WTC11 (cell line): ENCODE measurements around the gene ING2. TPM values are rescaled to one million over a fixed set of nuclear protein-coding genes. Genes with fewer than 3 reads are reported as not detected.

ENCODE experiments used
- ATAC-seq: fragments of 200-7000 bp; cut with Tn5 transposase; 2 replicates; pipeline ENCODE4 v1.10.0; 2021; ENCODE audit warnings: mild to moderate bottlenecking, moderate library complexity
- CTCF ChIA-PET: fragments of 300-600 bp; sonication (Branson Sonifier 250); formaldehyde crosslinking; loops from one replicate; lab custom pipeline; 2021; ENCODE audit warnings: antibody characterized with exemption; lab: Charles Lee
- POLR2A ChIA-PET: fragments of 350-600 bp; sonication (Branson Sonifier 250); formaldehyde crosslinking; loops from one replicate; lab custom pipeline; 2021; ENCODE audit warnings: antibody characterized with exemption; lab: Charles Lee
- DNase-seq: peaks from one replicate; pipeline ENCODE4 v3.0.0; 2021; ENCODE audit warnings: low spot score
- H3K27ac Mint-ChIP-seq: 2 replicates; pipeline ENCODE4 v1.8.0; 2021; ENCODE audit warnings: mixed read lengths
- H3K27me3 Mint-ChIP-seq: 2 replicates; pipeline ENCODE4 v1.8.0; 2021; ENCODE audit warnings: low read depth, mild to moderate bottlenecking, moderate library complexity, mixed read lengths
- H3K36me3 Mint-ChIP-seq: 2 replicates; pipeline ENCODE4 v1.8.0; 2021; ENCODE audit warnings: mixed read lengths
- H3K4me1 Mint-ChIP-seq: 2 replicates; pipeline ENCODE4 v1.8.0; 2022; ENCODE audit warnings: mixed read lengths
- H3K4me3 Mint-ChIP-seq: 2 replicates; pipeline ENCODE4 v1.8.0; 2021; ENCODE audit warnings: mild to moderate bottlenecking, moderate library complexity, mixed read lengths
- H3K9me3 Mint-ChIP-seq: 2 replicates; pipeline ENCODE4 v1.8.0; 2021; ENCODE audit warnings: mixed read lengths
- EMX1 ChIP-seq: fragments of 250-450 bp; sonication (Bioruptor Pico); IDR thresholded peaks from 2 replicates; pipeline ENCODE4 v1.8.0; 2021; ENCODE audit warnings: mild to moderate bottlenecking
- ERG ChIP-seq: fragments of 250-450 bp; sonication (Bioruptor Pico); IDR thresholded peaks from 2 replicates; pipeline ENCODE4 v1.8.0; 2021; ENCODE audit warnings: mild to moderate bottlenecking
- HMGA2 ChIP-seq: fragments of 250-450 bp; sonication (Bioruptor Pico); IDR thresholded peaks from 2 replicates; pipeline ENCODE4 v1.4.0; 2021; ENCODE audit warnings: mild to moderate bottlenecking, moderate library complexity
- KAT7 ChIP-seq: sonication (generic); formaldehyde crosslinking; IDR thresholded peaks from 2 replicates; pipeline ENCODE4 v1.8.1; 2023; ENCODE audit warnings: missing genetic modification reagents, mild to moderate bottlenecking, borderline replicate concordance
- MAX ChIP-seq: sonication (generic); formaldehyde crosslinking; IDR thresholded peaks from 2 replicates; pipeline ENCODE4 v1.8.0; 2022; ENCODE audit warnings: mild to moderate bottlenecking, missing genetic modification reagents
- MYBL2 ChIP-seq: sonication (generic); formaldehyde crosslinking; IDR thresholded peaks from 2 replicates; pipeline ENCODE4 v1.8.1; 2023; ENCODE audit warnings: mild to moderate bottlenecking, moderate library complexity, missing genetic modification reagents
- NFE2L1 ChIP-seq: sonication (generic); formaldehyde crosslinking; IDR thresholded peaks from 2 replicates; pipeline ENCODE4 v1.8.1; 2023; ENCODE audit warnings: missing genetic modification reagents
- TP53 ChIP-seq: sonication (generic); formaldehyde crosslinking; IDR thresholded peaks from 2 replicates; pipeline ENCODE4 v1.8.1; 2023; ENCODE audit warnings: mild to moderate bottlenecking, missing genetic modification reagents
- ZNF138 ChIP-seq: sonication (generic); formaldehyde crosslinking; conservative IDR thresholded peaks from 2 replicates; pipeline ENCODE4 v1.8.1; 2022; ENCODE audit warnings: mild to moderate bottlenecking, moderate library complexity, missing genetic modification reagents
- ZNF219 ChIP-seq: sonication (generic); formaldehyde crosslinking; IDR thresholded peaks from 2 replicates; pipeline ENCODE4 v1.8.0; 2023; ENCODE audit warnings: missing genetic modification reagents, mild to moderate bottlenecking, borderline replicate concordance
- ZNF263 ChIP-seq: sonication (generic); formaldehyde crosslinking; IDR thresholded peaks from 2 replicates; pipeline ENCODE4 v1.8.1; 2022; ENCODE audit warnings: low read depth, mild to moderate bottlenecking, moderate library complexity, missing genetic modification reagents
- ZNF396 ChIP-seq: fragments of 250-450 bp; sonication (Bioruptor Pico); IDR thresholded peaks from 2 replicates; pipeline ENCODE4 v1.8.0; 2021; ENCODE audit warnings: mild to moderate bottlenecking, moderate library complexity, borderline replicate concordance
- ZNF416 ChIP-seq: fragments of 250-450 bp; sonication (Bioruptor Pico); IDR thresholded peaks from 2 replicates; pipeline ENCODE4 v1.9.0; 2021; ENCODE audit warnings: mild to moderate bottlenecking, inconsistent platforms
- total RNA-seq: library from RNA; stranded (reverse); gene quantifications from 3 replicates; pipeline ENCODE4 v1.2.3, GENCODE V29; 2021
- TF ChIP-seq, protein P1 (sequence below): sonication (generic); formaldehyde crosslinking; IDR thresholded peaks from 2 replicates; pipeline ENCODE4 v1.8.0; 2022; ENCODE audit warnings: missing genetic modification reagents
- TF ChIP-seq, protein P2 (sequence below): sonication (generic); formaldehyde crosslinking; IDR thresholded peaks from 2 replicates; pipeline ENCODE4 v1.8.0; 2023; ENCODE audit warnings: missing genetic modification reagents

Gene ING2
- total RNA-seq, 1 experiment from 2014 or later: 12.0 TPM

GRCh38 chr4:183485411-183486160 lies 19.3 kb upstream of the ING2 start:
- ATAC-seq (no peak), DNase-seq (no peak)
- Mint-ChIP-seq H3K9me3 (peaks cover 15% of the 10 kb centered on the region), H3K27ac (no peak overlapping the region), H3K4me1 (no peaks in the 10 kb centered on the region), H3K36me3 (peaks cover 12% of the 10 kb centered on the region), H3K4me3 (no peak overlapping the region)
- CTCF ChIA-PET: no interaction called here
- no peak for TF ChIP-seq TP53
- TF ChIP-seq, all 79 proteins: peak for 0
- POLR2A ChIA-PET: no interaction called here
- H3K27me3 Mint-ChIP-seq: no peaks in the 10 kb centered on the region

DNA sequence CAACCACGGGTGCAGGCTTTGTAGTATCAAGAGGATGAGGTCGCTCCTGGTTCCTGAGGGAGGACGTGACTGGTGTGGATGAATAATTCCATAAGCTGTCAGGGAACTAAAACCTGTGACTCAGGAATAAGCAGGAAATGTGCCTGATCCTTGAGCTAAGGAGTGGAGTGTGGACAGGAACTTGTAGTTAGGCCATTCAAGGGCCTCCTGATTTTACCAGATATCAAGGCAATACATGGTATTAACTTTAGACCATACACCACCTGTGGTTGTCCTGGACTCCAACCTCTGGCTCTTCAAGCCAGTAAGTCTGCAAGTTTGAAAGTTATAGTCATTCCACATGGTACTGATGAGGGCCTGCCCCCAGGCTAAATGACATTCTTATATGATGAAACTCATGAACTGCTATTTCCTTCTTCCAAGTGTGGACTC lies 12.1 kb upstream of the ING2 start:
- POLR2A ChIA-PET: no interaction called here
- CTCF ChIA-PET: no interaction called here
- H3K4me3 Mint-ChIP-seq: no peak overlapping the region
- H3K36me3 Mint-ChIP-seq: peaks cover 9% of the 10 kb centered on the region
- peaks cover 16% of the 10 kb centered on the region for H3K9me3 Mint-ChIP-seq
- TF ChIP-seq, protein P1, sequence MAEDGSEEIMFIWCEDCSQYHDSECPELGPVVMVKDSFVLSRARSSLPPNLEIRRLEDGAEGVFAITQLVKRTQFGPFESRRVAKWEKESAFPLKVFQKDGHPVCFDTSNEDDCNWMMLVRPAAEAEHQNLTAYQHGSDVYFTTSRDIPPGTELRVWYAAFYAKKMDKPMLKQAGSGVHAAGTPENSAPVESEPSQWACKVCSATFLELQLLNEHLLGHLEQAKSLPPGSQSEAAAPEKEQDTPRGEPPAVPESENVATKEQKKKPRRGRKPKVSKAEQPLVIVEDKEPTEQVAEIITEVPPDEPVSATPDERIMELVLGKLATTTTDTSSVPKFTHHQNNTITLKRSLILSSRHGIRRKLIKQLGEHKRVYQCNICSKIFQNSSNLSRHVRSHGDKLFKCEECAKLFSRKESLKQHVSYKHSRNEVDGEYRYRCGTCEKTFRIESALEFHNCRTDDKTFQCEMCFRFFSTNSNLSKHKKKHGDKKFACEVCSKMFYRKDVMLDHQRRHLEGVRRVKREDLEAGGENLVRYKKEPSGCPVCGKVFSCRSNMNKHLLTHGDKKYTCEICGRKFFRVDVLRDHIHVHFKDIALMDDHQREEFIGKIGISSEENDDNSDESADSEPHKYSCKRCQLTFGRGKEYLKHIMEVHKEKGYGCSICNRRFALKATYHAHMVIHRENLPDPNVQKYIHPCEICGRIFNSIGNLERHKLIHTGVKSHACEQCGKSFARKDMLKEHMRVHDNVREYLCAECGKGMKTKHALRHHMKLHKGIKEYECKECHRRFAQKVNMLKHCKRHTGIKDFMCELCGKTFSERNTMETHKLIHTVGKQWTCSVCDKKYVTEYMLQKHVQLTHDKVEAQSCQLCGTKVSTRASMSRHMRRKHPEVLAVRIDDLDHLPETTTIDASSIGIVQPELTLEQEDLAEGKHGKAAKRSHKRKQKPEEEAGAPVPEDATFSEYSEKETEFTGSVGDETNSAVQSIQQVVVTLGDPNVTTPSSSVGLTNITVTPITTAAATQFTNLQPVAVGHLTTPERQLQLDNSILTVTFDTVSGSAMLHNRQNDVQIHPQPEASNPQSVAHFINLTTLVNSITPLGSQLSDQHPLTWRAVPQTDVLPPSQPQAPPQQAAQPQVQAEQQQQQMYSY: no peak
- no peak for TF ChIP-seq MYBL2 (CRISPR knock-in tag)
- no peak for TF ChIP-seq ZNF416
- TF ChIP-seq MAX: no peak
- no peak for TF ChIP-seq EMX1 (CRISPR knock-in tag)
- TF ChIP-seq ZNF219 (CRISPR knock-in tag): no peak
- TF ChIP-seq, all 79 proteins: peak for 0
- ATAC-seq: no peak
- Mint-ChIP-seq H3K27ac (no peak overlapping the region), H3K4me1 (peaks cover 12% of the 10 kb centered on the region), H3K27me3 (no peaks in the 10 kb centered on the region)
- DNase-seq: no peak

- Mint-ChIP-seq H3K9me3 (peaks cover 16% of the 10 kb centered on the region), H3K4me3 (no peak overlapping the region), H3K36me3 (peaks cover 9% of the 10 kb centered on the region), H3K27me3 (no peaks in the 10 kb centered on the region), H3K4me1 (peaks cover 12% of the 10 kb centered on the region), H3K27ac (no peak overlapping the region)
- ChIA-PET CTCF (no interaction called here), POLR2A (no interaction called here)
- no peak for DNase-seq
- ATAC-seq: no peak
- TF ChIP-seq MYBL2 (CRISPR knock-in tag): no peak
- TF ChIP-seq ZNF263 (CRISPR knock-in tag): no peak
- no peak for TF ChIP-seq KAT7 (CRISPR knock-in tag)
- TF ChIP-seq ZNF396 (CRISPR knock-in tag): no peak
- no peak for TF ChIP-seq ZNF138 (CRISPR knock-in tag)
- TF ChIP-seq NFE2L1 (CRISPR knock-in tag): no peak
- TF ChIP-seq ERG (CRISPR knock-in tag): no peak
- no peak for TF ChIP-seq HMGA2
- TF ChIP-seq, protein P2, sequence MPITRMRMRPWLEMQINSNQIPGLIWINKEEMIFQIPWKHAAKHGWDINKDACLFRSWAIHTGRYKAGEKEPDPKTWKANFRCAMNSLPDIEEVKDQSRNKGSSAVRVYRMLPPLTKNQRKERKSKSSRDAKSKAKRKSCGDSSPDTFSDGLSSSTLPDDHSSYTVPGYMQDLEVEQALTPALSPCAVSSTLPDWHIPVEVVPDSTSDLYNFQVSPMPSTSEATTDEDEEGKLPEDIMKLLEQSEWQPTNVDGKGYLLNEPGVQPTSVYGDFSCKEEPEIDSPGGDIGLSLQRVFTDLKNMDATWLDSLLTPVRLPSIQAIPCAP (CRISPR knock-in tag): no peak
These were observed 11.6 kb upstream of the ING2 start for GRCh38 chr4:183493246-183493645.
